HUDEP-2 (cell line): Measurements from ENCODE around the gene SLC2A2.
"Not testable (repeated sequence)": the region's sequence is repeated elsewhere in the genome, so short reads cannot be mapped to it uniquely, and the experiment has no call there.

Experiments used
- DNase-seq, 76 experiments: peaks; one replicate each; lab custom pipeline; 2025; ENCODE audit not compliant: unreplicated experiment in 76 of 76; lab: John Stamatoyannopoulos, UW

SLC2A2 gene

DNA sequence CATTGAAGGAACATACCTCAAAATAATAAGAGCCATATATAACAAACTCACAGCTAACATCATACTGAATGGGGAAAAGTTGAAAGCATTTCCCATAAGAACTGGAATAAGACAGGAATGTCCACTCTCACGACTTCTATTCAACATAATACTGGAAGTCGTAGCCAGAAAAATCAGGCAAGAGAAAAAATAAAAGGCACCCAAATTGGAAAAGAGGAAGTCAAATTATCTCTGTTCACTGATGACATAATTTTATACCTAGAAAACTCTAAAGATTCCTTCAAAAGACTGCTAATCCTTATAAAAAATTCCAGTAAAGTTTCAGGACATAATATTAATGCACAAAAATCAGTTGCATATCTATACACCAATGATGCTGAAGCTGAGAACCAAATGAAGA is 34.9 kb downstream of the SLC2A2 start:
- no peak for DNase-seq

DNA sequence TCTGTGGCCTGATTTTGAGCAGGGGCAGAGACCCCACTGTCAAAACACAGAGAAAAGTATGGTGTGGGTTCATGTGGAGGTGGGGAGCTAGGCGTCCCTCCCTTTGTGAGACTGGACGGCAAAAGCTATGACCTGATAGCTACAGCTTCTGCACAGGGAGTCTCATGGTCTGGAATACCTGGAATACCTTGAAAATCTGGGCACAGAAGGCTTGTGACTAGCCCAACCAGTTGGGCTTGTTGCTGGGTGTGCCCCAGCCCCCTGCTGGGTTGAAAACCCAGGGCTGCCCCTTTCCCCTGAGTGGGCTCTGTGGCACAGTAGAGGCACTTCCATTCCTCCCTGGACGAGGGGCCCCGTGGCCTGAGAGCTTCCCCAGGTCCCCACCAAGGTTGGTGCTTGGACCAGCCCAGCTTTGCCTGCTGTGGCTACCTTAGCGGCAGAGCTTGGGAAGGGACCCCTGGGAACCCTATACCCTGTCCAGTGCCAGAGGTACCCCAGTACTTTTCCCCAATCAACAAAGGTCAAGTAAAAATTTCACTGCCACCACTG is 37.3 kb downstream of the SLC2A2 start:
- no peak for DNase-seq

- no peak for DNase-seq
Measured at GRCh38 chr3:170988378-170988777, 38.1 kb downstream of the SLC2A2 start.

GRCh38 chr3:170985304-170985703 is 41.2 kb downstream of the SLC2A2 start:
- no peak for DNase-seq

DNA sequence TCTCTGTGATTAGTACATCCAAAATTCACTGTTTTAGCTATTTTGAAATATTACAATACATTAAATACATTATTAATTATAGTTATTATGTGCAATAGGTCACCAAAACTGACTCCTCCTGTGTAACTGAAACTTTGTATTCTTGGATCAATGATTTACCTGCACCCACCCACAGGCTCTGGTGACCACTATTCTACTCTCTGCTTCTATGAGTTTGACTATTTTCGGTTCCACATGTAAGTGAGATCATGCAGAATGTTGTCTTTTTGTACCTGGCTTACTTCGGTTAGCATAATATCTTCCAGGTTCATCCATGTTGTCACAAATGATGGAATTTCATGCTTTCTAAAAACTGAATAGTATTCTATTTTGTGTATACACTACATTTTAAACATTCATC is 43.8 kb downstream of the SLC2A2 start:
- DNase-seq = no peak

DNA sequence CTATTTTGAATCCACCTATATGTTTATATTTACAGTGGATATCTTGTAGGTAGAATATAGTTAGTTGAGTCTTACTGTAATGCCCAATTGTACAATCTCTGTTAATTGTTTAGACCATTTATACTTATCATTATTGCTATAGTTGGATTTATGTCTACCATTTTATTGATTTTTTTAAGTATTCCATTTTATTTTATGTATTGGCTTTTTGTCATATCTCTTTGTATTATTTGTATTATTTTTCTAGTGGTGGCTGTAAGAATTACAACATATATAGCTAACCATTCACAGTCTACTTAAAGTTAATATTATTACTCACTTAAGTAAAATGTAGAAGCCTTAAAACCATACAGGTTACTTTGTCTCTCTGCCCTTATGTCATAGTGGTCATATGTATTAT is 46.1 kb downstream of the SLC2A2 start:
- no peak for DNase-seq

DNA sequence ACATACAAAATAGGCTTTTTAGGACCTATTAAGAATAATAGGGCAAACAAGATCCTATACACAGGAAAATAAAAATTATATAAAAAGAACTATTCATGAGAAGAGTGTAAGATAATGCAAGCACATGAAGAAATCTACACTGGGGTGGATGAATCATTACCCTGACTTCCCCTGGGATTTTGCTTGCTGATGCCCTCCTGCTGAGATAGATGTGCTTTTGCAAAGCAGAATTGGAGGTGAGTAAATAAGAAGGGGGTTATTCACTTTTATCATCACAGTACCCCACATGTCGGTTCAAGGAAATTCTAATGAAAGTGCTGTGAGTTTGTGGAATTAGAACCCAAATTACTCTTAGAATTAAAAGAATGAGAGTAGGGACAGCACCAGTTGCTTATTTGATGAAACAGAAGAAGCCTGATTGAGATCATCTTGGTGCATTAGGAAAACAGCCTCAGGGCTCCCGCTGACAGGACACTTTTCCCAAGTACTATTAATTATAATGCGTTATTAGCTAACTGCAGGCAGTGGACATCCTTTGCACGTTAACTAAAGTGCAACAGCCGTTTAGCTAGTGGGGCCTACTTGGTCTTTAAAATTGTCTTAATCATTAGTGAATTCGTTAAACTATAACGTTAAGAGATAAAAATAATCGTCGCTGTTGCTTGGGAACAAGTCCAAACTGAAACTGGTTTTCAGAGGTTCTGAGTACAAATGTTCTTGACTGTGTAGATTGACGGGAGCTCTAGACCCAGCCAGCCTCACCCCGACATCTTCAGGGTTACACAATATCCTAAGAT is 48.4 kb downstream of the SLC2A2 start:
- DNase-seq = no peak

DNA sequence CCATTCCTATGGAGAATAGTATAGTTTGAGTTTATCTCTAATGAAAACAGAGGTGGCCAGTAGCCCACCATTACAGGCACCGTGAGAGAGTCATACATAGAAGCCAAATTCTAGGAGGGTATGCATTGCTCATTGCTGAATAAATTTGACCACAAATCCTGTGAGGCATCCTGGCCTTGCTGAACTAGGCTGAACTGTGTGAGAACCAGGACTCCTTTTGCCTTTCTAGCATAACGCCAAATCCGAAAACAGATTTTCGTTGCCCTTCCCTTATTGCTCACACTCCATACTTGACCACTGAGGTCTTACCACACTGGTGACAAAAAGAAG is 50.4 kb downstream of the SLC2A2 start:
- DNase-seq = no peak

- DNase-seq = no peak
Measured at GRCh38 chr3:170975283-170976189, 51.0 kb downstream of the SLC2A2 start.

GRCh38 chr3:170974872-170975271 is 51.6 kb downstream of the SLC2A2 start:
- DNase-seq = no peak

DNA sequence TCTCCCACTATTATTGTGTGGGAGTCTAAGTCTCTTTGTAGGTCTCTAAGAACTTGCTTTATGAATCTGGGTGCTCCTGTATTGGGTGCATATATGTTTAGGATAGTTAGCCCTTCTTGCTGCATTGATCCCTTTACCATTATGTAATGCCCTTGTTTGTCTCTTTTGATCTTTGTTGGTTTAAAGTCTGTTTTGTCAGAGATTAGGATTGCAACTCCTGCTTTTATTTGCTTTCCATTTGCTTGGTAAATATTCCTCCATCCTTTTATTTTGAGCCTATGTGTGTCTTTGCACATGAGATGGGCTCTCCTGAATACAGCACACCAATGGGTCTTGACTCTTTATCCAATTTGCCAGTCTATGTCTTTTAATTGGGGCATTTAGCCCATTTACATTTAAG is 53.6 kb downstream of the SLC2A2 start:
- not testable (repeated sequence) for DNase-seq

- DNase-seq = no peak
Measured at GRCh38 chr3:170967126-170967525, 59.4 kb downstream of the SLC2A2 start.

GRCh38 chr3:170966495-170966894 is 60.0 kb downstream of the SLC2A2 start:
- DNase-seq = peak in 1 of 76 experiments; percentile 2

DNA sequence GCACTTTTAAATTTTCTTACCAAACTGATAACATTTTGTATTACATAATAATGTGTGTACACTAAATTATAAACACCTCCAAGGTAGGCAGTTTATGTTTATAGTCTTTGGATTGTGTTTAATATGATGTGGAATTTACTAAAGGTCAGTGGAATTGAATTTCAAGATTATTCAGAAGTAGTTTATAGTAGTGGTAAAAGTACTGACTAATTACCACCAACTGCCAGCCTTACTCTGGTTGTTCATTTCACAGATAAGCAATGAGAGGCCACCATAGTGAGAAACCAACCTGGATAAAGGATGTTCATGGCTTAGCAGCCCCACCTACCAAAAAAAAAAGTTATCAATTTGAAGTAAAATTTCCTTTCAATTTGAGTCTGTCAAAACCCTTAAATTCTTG is 64.1 kb downstream of the SLC2A2 start:
- DNase-seq = no peak

- peak in 12 of 76 experiments; percentile 0 to 15 (median 8) for DNase-seq
Measured at GRCh38 chr3:170961616-170962400, 64.7 kb downstream of the SLC2A2 start.

DNA sequence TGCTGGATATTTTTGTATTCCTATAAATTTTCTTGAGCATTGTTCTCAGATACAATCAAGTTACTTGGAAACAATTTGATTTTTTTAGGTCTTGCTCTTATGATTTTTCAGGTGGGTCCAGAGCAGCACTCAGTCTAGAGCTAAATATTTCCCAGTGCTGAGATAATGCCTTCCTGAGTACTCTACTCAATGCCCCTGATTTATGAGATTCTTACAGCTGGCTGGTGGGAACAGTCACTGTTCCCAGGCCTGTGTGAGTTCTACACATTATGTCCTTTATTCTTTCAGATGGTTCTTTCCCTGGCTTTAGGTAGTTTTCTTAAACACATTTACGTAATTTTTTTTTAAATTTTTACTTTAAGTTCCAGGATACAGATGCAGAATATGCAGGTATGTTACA is 67.1 kb downstream of the SLC2A2 start:
- DNase-seq = no peak

GRCh38 chr3:170956647-170957046 is 69.9 kb downstream of the SLC2A2 start:
- no peak for DNase-seq

- no peak for DNase-seq
Measured at GRCh38 chr3:170953736-170954135, 72.8 kb downstream of the SLC2A2 start.

GRCh38 chr3:170953229-170953628 is 73.3 kb downstream of the SLC2A2 start:
- DNase-seq = no peak

DNA sequence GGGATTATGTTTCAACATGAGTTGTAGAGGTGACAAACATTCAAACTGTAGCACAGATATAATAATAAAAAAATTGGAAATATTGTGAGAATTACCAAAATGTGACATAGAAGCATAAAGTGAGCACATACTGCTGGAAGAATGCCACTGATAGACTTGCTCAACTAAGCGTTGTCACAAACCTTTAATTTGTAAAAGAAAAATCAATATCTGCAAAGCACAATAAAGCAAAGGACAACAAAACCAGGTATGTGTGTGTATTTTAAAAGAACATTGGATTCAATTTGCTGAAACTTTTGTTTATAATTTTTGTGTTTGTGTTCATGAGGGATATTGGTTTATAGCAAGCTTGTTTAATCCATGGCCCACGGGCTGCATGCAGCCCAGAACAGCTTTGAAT is 77.3 kb downstream of the SLC2A2 start:
- DNase-seq = no peak
